Natural killer cell (primary cell): ENCODE data around the gene QARS1. TPM values are rescaled to one million over a fixed set of nuclear protein-coding genes. Genes with fewer than 3 reads are reported as not detected.

ENCODE experiments used
- ATAC-seq, 3 donors: fragments of 150-1000 bp in 2 of 3; fragments of 200-7000 bp in 1 of 3; cut with Tn5 transposase; 1 replicate in 1 of 3; 2 replicates in 2 of 3; pipeline ENCODE4 v1.10.0; 2021; ENCODE audit warnings: mild to moderate bottlenecking in 2 of 3, moderate library complexity in 2 of 3
- DNase-seq, 2 donors: peaks; one replicate each; pipeline versions ENCODE4 v3.0.0 to v3.0.0-alpha.2; 2013 to 2021; ENCODE audit warnings: mixed read lengths in 1 of 2
- H3K27ac ChIP-seq: one replicate; pipeline ENCODE4 v1.5.1; 2013; ENCODE audit warnings: mild to moderate bottlenecking, low read length
- H3K27me3 ChIP-seq: one replicate; pipeline ENCODE4 v1.6.1; 2013; ENCODE audit warnings: low read length; ENCODE audit not compliant: control insufficient read depth, insufficient read depth
- H3K36me3 ChIP-seq: one replicate; pipeline ENCODE4 v1.6.1; 2013; ENCODE audit warnings: low read length; ENCODE audit not compliant: control insufficient read depth, insufficient read depth
- H3K4me1 ChIP-seq: one replicate; pipeline ENCODE4 v1.6.1; 2013; ENCODE audit warnings: low read length; ENCODE audit not compliant: control insufficient read depth, insufficient read depth
- H3K4me3 ChIP-seq: one replicate; pipeline ENCODE4 v1.5.1; 2013; ENCODE audit warnings: low read length
- H3K9me3 ChIP-seq: one replicate; pipeline ENCODE4 v1.6.1; 2013; ENCODE audit warnings: low read length; ENCODE audit not compliant: control insufficient read depth, insufficient read depth
- H3K27ac Mint-ChIP-seq, 2 donors: one replicate each; pipeline ENCODE4 v1.8.0; 2022; ENCODE audit warnings: mild to moderate bottlenecking in 2 of 2, mixed read lengths in 2 of 2, moderate library complexity in 1 of 2
- H3K27me3 Mint-ChIP-seq, 2 donors: one replicate each; pipeline ENCODE4 v1.8.0; 2022; ENCODE audit warnings: low read depth in 2 of 2, mixed read lengths in 2 of 2
- H3K36me3 Mint-ChIP-seq: one replicate; pipeline ENCODE4 v1.8.0; 2022; ENCODE audit warnings: mixed read lengths
- H3K4me1 Mint-ChIP-seq, 2 donors: one replicate each; pipeline ENCODE4 v1.8.0; 2022; ENCODE audit warnings: mixed read lengths in 2 of 2
- H3K4me3 Mint-ChIP-seq: one replicate; pipeline ENCODE4 v1.8.0; 2022; ENCODE audit warnings: mild to moderate bottlenecking, moderate library complexity, mixed read lengths
- H3K9me3 Mint-ChIP-seq, 2 donors: one replicate each; pipeline ENCODE4 v1.8.0; 2022; ENCODE audit warnings: mixed read lengths in 2 of 2
- WGBS: methylation state at CpG from one replicate; pipeline ENCODE4 v1.1.7; 2013; ENCODE audit warnings: missing lambda C conversion rate; ENCODE audit not compliant: insufficient coverage; 5-methylcytosine and 5-hydroxymethylcytosine counted together
- intact Hi-C: fragments of 100-400 bp; cut with micrococcal nuclease; formaldehyde crosslinking; loops from one replicate; pipeline ENCODE4 v1.14.2; 2022
- total RNA-seq, 4 donors: library from RNA; stranded (reverse); fragments of 120-200 nt in 1 of 4; gene quantifications; one replicate each; pipeline versions ENCODE4 v1.2.3 to v1.2.4, GENCODE V29; 2013 to 2022
- TF ChIP-seq, protein P1 (sequence below): fragments of 200-600 bp; IDR thresholded peaks from one replicate; pipeline ENCODE4 v1.8.0; 2022; ENCODE audit warnings: antibody characterized with exemption

Gene QARS1
- 100 to 1,000 TPM; 250 to 280 (median 258) TPM for total RNA-seq
- 159 TPM for total RNA-seq (2013)

DNA sequence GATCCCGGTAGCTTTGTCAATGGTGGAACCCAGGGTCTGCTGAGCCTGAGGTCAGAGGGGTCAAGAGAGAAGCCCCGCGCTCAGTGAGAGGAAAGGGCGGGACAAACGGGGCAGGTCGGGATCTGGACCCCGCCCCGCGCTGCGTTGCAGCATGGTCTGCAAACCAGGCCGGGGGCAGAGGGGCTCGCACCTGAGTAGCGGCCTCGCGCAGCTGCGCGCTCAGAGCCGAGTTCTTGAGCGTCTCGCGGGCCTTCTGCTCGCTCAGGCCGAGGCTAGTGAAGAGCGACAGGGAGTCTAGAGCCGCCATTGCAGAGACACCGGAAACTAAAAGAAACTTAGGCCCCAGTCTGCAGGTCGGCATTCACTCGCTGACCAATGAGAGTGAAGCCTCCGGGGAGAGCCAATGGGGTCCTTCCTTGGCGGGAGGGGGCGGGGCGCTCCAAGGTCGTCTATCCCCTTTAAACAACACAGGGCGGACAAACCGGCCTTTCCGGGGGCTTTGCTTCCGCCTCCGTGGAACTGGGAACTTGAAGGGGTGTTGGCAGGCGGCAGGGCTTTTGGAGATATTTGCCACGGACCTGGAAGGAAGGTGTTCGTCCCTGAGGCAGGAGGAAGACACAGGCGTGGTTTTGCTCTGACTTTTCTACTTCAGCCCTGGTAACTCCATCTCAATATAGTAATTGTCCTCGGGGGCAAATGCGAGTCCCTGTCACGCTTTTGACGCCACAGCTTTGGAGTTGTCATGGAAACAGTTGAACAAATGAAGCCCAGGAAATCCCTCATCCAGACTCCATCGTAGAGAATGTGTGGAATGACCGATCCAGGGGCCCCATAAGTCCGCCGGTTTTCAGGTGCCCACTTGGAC, at the start of gene QARS1:
Gene QARS1, minus strand, starts transcription at position 331 of the 865 bp plus-strand sequence. Its CDS starts 24 bp downstream, at position 307.
- Mint-ChIP-seq H3K4me1 (peaks cover 30 to 35% of the 10 kb centered on the region in 2 donors), H3K4me3 (peak within 1 kb of the TSS; percentile 99), H3K27me3 (no peaks in the 10 kb centered on the region), H3K36me3 (no peaks in the 10 kb centered on the region), H3K9me3 (no peaks in the 10 kb centered on the region), H3K27ac (peak within 1 kb of the TSS; percentile 95 to 99)
- Histone ChIP-seq H3K9me3 (no peaks in the 10 kb centered on the region), H3K4me1 (peaks cover 19% of the 10 kb centered on the region), H3K36me3 (peaks cover 36% of the 10 kb centered on the region), H3K27ac (peak within 1 kb of the TSS; percentile 73), H3K27me3 (no peaks in the 10 kb centered on the region), H3K4me3 (peak within 1 kb of the TSS; percentile 92)
- peak; percentile 87 to 93 for DNase-seq
- ATAC-seq: peak; percentile 98 to 99 (median 99)
- intact Hi-C loops: loop anchor here (1.0 kb wide), 2 partner anchors 10 to 16 kb away; partner anchors contain the start of genes QRICH1 and USP19
- WGBS: 3% methylated on average over 50 of the region's 50 CpGs
- TF ChIP-seq, protein P1, sequence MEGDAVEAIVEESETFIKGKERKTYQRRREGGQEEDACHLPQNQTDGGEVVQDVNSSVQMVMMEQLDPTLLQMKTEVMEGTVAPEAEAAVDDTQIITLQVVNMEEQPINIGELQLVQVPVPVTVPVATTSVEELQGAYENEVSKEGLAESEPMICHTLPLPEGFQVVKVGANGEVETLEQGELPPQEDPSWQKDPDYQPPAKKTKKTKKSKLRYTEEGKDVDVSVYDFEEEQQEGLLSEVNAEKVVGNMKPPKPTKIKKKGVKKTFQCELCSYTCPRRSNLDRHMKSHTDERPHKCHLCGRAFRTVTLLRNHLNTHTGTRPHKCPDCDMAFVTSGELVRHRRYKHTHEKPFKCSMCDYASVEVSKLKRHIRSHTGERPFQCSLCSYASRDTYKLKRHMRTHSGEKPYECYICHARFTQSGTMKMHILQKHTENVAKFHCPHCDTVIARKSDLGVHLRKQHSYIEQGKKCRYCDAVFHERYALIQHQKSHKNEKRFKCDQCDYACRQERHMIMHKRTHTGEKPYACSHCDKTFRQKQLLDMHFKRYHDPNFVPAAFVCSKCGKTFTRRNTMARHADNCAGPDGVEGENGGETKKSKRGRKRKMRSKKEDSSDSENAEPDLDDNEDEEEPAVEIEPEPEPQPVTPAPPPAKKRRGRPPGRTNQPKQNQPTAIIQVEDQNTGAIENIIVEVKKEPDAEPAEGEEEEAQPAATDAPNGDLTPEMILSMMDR: no peak

DNA sequence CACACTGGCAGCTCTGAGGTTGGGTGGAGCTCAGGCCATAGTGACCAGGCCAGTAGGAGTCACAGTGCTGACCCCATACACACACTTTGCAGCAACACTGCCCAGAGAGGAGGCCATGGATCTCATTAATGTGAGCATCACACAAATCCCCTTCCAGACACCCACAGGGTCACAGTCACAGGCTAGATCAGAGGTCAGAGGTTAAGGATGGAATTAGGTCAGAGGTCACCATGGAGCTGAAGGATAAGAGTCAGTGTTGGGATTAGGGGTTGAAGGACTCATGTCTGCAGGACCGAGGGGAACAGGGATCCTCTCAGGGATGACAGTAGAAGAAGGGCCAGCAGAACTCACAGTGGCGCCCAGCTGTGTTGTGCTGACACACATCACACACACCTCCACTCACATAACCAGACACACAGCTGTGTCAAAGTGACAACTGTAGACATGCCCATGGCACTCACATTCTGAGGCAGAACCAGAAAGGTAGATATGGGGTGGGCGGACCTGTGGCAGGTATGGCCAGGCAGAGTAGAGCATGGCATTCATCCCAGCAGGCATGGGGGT, 48.9 kb upstream of the QARS1 start:
- WGBS: 95% methylated on average over 3 of the region's 3 CpGs
- no peak for ATAC-seq
- H3K4me3 Mint-ChIP-seq: no peak overlapping the region
- H3K4me1 Mint-ChIP-seq: peaks cover 0 to 4% of the 10 kb centered on the region in 2 donors
- Histone ChIP-seq H3K4me3 (no peak overlapping the region), H3K4me1 (no peaks in the 10 kb centered on the region), H3K27ac (no peak overlapping the region), H3K36me3 (no peaks in the 10 kb centered on the region), H3K9me3 (no peaks in the 10 kb centered on the region), H3K27me3 (no peaks in the 10 kb centered on the region)
- TF ChIP-seq, protein P1: no peak
- H3K36me3 Mint-ChIP-seq: no peaks in the 10 kb centered on the region
- intact Hi-C loops: no loop called here
- DNase-seq: no peak
- H3K27me3 Mint-ChIP-seq: no peaks in the 10 kb centered on the region
- H3K27ac Mint-ChIP-seq: no peak overlapping the region
- no peaks in the 10 kb centered on the region for H3K9me3 Mint-ChIP-seq

DNA sequence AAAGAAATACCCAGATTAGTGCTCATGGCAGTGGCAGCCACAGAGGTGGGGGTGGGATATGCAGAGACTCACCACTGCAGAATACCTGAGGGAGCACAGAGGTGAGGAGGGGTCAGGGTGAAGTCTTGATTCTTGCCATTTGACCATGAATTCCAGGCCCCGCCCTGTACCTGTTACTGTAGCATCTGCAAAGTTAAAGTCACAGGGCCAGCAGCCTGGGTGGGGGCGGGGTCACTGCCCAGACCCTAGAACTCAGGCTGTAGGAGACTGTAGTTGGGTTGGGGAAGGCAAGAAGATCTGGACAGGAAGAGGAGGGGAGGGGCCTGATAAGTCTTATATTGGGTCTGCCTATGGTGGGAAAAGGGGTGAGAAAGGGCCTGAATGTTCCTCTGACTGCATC, 47.1 kb upstream of the QARS1 start:
- Histone ChIP-seq H3K4me1 (no peaks in the 10 kb centered on the region), H3K36me3 (no peaks in the 10 kb centered on the region), H3K27ac (no peak overlapping the region), H3K4me3 (no peak overlapping the region), H3K27me3 (no peaks in the 10 kb centered on the region), H3K9me3 (no peaks in the 10 kb centered on the region)
- Mint-ChIP-seq H3K36me3 (no peaks in the 10 kb centered on the region), H3K27me3 (no peaks in the 10 kb centered on the region), H3K4me1 (peaks cover 0 to 4% of the 10 kb centered on the region in 2 donors), H3K9me3 (no peaks in the 10 kb centered on the region), H3K27ac (peak overlapping the region in 1 of 2 donors; percentile 66), H3K4me3 (no peak overlapping the region)
- intact Hi-C loops: no loop called here
- ATAC-seq (no peak), DNase-seq (no peak)
- TF ChIP-seq, protein P1: no peak
- WGBS: 84% methylated on average over 2 of the region's 2 CpGs
